ENCODE measurements around the gene SLC6A19. TPM values are rescaled to one million over a fixed set of nuclear protein-coding genes. Genes with fewer than 3 reads are reported as not detected.

The SLC6A19 gene
- total and polyA plus RNA-seq, 11 donors: not detected

- peaks cover 0 to 4% (median 0%) of the 10 kb centered on the region in 9 donors for H3K27me3 ChIP-seq
- intact Hi-C loops (cut with DNase I): loop anchor here in 9 of 10 donors (2.0 to 10.0 kb wide), 7 partner anchors 177 to 485 kb away; no protein-coding TSS in a partner anchor
- H3K36me3 ChIP-seq: no peaks in the 10 kb centered on the region
- DNase-seq (peak in 2 of 5 donors; percentile 21 to 61), ATAC-seq (no peak)
- no peaks in the 10 kb centered on the region for H3K9me3 ChIP-seq
- H3K4me1 ChIP-seq: peaks cover 0 to 15% (median 7%) of the 10 kb centered on the region in 12 donors
- H3K4me3 ChIP-seq: no peak overlapping the region
- TF ChIP-seq, protein P1, sequence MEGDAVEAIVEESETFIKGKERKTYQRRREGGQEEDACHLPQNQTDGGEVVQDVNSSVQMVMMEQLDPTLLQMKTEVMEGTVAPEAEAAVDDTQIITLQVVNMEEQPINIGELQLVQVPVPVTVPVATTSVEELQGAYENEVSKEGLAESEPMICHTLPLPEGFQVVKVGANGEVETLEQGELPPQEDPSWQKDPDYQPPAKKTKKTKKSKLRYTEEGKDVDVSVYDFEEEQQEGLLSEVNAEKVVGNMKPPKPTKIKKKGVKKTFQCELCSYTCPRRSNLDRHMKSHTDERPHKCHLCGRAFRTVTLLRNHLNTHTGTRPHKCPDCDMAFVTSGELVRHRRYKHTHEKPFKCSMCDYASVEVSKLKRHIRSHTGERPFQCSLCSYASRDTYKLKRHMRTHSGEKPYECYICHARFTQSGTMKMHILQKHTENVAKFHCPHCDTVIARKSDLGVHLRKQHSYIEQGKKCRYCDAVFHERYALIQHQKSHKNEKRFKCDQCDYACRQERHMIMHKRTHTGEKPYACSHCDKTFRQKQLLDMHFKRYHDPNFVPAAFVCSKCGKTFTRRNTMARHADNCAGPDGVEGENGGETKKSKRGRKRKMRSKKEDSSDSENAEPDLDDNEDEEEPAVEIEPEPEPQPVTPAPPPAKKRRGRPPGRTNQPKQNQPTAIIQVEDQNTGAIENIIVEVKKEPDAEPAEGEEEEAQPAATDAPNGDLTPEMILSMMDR (IDR thresholded peaks at IDR 0.05): no peak
- TF ChIP-seq POLR2A (IDR thresholded peaks at IDR 0.05): no peak
- H3K27ac ChIP-seq: no peak overlapping the region
- WGBS, 4 donors: 92 to 94% (median 93%) methylated on average over 30 to 33 of the region's 33 CpGs
Observed at GRCh38 chr5:1169211-1170115, 31.9 kb upstream of the SLC6A19 start.

DNA sequence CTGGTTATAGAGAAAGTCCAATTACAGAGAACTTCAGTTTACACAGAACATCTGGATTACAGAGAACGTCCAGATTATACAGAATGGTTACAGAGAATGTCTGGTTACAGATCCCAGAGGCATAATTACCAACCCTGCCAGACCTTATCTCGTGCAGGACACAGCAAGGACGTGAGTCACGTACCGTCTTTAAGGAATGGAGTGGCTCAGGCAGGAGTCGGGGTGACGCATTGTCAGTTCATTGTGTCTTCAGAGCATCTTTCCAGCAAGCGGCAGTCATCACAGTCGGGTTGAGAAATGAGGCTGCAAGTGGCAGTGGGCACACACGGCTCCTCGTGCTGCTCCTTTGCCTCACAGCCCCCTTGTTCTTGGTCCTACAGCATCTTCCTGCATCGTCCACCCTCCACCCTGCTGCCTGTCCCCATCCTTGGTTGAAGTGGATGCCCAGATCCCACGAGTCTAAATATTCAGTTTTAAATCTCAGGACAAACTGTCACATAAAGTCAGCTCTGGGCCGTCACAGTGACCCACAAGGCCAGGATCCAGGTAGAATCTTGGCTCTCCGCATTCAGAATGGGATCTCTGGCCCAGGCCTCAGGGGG, 30.0 kb upstream of the SLC6A19 start:
- WGBS, 4 donors: 44 to 57% (median 48%) methylated on average over 15 of the region's 15 CpGs
- ATAC-seq (peak in 2 of 4 donors; percentile 21 to 61), DNase-seq (peak in 3 of 5 donors; percentile 40 to 56 (median 52))

GRCh38 chr5:1172007-1172581, 29.3 kb upstream of the SLC6A19 start:
- intact Hi-C loops (cut with DNase I): loop anchor here in 4 of 10 donors (5.0 to 10.0 kb wide), 3 partner anchors 250 to 483 kb away; no protein-coding TSS in a partner anchor
- Histone ChIP-seq H3K36me3 (no peaks in the 10 kb centered on the region), H3K4me3 (no peak overlapping the region), H3K27ac (no peak overlapping the region), H3K27me3 (peaks cover 0 to 4% (median 0%) of the 10 kb centered on the region in 9 donors), H3K9me3 (no peaks in the 10 kb centered on the region), H3K4me1 (peaks cover 0 to 15% (median 7%) of the 10 kb centered on the region in 12 donors)
- 85 to 95% (median 94%) methylated on average over 7 to 20 of the region's 20 CpGs for whole genome bisulfite sequencing, 4 donors
- DNase-seq (peak in 2 of 5 donors; percentile 21 to 31), ATAC-seq (no peak)
- TF ChIP-seq, protein P1 (IDR thresholded peaks at IDR 0.05): no peak
- TF ChIP-seq POLR2A (IDR thresholded peaks at IDR 0.05): no peak

More for the DNA sequence above, 30.0 kb upstream of the SLC6A19 start:
- H3K27me3 ChIP-seq: peaks cover 0 to 4% (median 0%) of the 10 kb centered on the region in 9 donors
- TF ChIP-seq, protein P1 (IDR thresholded peaks at IDR 0.05): no peak
- no peak for TF ChIP-seq POLR2A (IDR thresholded peaks at IDR 0.05)
- no peak overlapping the region for H3K4me3 ChIP-seq
- H3K4me1 ChIP-seq: peaks cover 0 to 15% (median 7%) of the 10 kb centered on the region in 12 donors
- H3K27ac ChIP-seq: no peak overlapping the region
- H3K9me3 ChIP-seq: no peaks in the 10 kb centered on the region
- no peaks in the 10 kb centered on the region for H3K36me3 ChIP-seq
- intact Hi-C loops (cut with DNase I): loop anchor here in 4 of 10 donors (5.0 to 10.0 kb wide), 3 partner anchors 249 to 483 kb away; no protein-coding TSS in a partner anchor

Measured in heart left ventricle (tissue), 16 donors.